HepG2 (cell line): ENCODE results near the gene ZNF503. TPM values are rescaled to one million over a fixed set of nuclear protein-coding genes. Genes with fewer than 3 reads are reported as not detected.

Experiments
- ATAC-seq: fragments of 200-7000 bp; cut with Tn5 transposase; 3 replicates; pipeline ENCODE4 v1.9.1; 2020; ENCODE audit warnings: mild to moderate bottlenecking, moderate library complexity
- BruUV-seq: library from RNA; stranded (reverse); fragments of 400-500 nt; replicated peaks from 2 replicates; lab custom pipeline; 2021; lab: Mats Ljungman, UMichigan
- CTCF ChIA-PET: fragments of 300-600 bp; formaldehyde crosslinking; extraction: SDS; loops from one replicate; lab custom pipeline; 2021; ENCODE audit warnings: low total read pairs, inconsistent platforms, low intra/inter-chr PET ratio; lab: Yijun Ruan, JAX
- POLR2A ChIA-PET: fragments of 350-600 bp; sonication (Branson Sonifier 250); formaldehyde crosslinking; loops from one replicate; lab custom pipeline; 2020; ENCODE audit warnings: antibody characterized with exemption, inconsistent platforms; lab: Yijun Ruan, JAX
- DNase-seq: peaks from one replicate; pipeline ENCODE4 v3.0.0-alpha.2; 2015; ENCODE audit warnings: low spot score
- FAIRE-seq: peaks from 3 replicates; lab custom pipeline; 2011; peaks lifted over from hg19 to GRCh38; lab: Jason Lieb, UNC
- H2AFZ ChIP-seq: one replicate; pipeline ENCODE4 v1.6.1; 2011; ENCODE audit warnings: low read length, inconsistent platforms
- H3K27ac ChIP-seq: fragments of 300-600 bp; 3 replicates; pipeline ENCODE4 v1.8.0; 2011; ENCODE audit warnings: mixed run types, mild to moderate bottlenecking, mixed read lengths, low read length, inconsistent platforms; ENCODE audit not compliant: insufficient read depth; ENCODE audit errors: extremely low read length
- H3K27me3 ChIP-seq, 2 experiments: fragments of 200-600 bp in 1 of 2; 2 replicates in 1 of 2; 3 replicates in 1 of 2; pipeline versions ENCODE4 v1.6.0 to v1.8.0; 2011; ENCODE audit warnings: low read length in 2 of 2, mild to moderate bottlenecking in 2 of 2, moderate library complexity in 2 of 2, inconsistent platforms in 1 of 2; ENCODE audit not compliant: insufficient read depth in 2 of 2, control insufficient read depth in 1 of 2
- H3K36me3 ChIP-seq, 2 experiments: fragments of 200-600 bp in 1 of 2; replicated peaks in 1 of 2; 2 replicates in 1 of 2; 3 replicates in 1 of 2; pipeline versions ENCODE4 v1.5.1 to v1.8.0; 2011; ENCODE audit warnings: low read length in 2 of 2, inconsistent platforms in 1 of 2; ENCODE audit not compliant: insufficient read depth in 2 of 2, control insufficient read depth in 1 of 2
- H3K4me1 ChIP-seq: 2 replicates; pipeline ENCODE4 v1.5.1; 2012; ENCODE audit warnings: low read length, inconsistent platforms; ENCODE audit not compliant: insufficient read depth
- H3K4me2 ChIP-seq: 2 replicates; pipeline ENCODE4 v1.6.0; 2011; ENCODE audit warnings: low read depth, low read length, inconsistent platforms
- H3K4me3 ChIP-seq, 3 experiments: fragments of 200-600 bp in 1 of 3; sonication (generic), shearing (Covaris generic) in 1 of 3; replicated peaks in 1 of 3; 2 replicates each; pipeline ENCODE4 v1.5.1; 2011 to 2016; ENCODE audit warnings: low read length in 3 of 3, inconsistent platforms in 2 of 3, low read depth in 2 of 3, mild to moderate bottlenecking in 2 of 3, control low read depth in 1 of 3, mixed read lengths in 1 of 3; ENCODE audit not compliant: insufficient read depth in 1 of 3
- H3K79me2 ChIP-seq: one replicate; pipeline ENCODE4 v1.6.1; 2011; ENCODE audit warnings: low read length, inconsistent platforms; ENCODE audit not compliant: insufficient read depth
- H3K9ac ChIP-seq: 2 replicates; pipeline ENCODE4 v1.6.0; 2011; ENCODE audit warnings: mild to moderate bottlenecking, low read depth, low read length, inconsistent platforms; ENCODE audit not compliant: insufficient read depth
- H3K9me3 ChIP-seq: 2 replicates; pipeline ENCODE4 v1.5.1; 2012; ENCODE audit warnings: mild to moderate bottlenecking, low read length
- H4K20me1 ChIP-seq: 2 replicates; pipeline ENCODE4 v1.6.0; 2011; ENCODE audit warnings: inconsistent platforms, mild to moderate bottlenecking, low read length, moderate library complexity; ENCODE audit not compliant: insufficient read depth
- HNRNPH1 ChIP-seq: fragments of 200-400 bp; formaldehyde crosslinking; optimal IDR thresholded peaks from 2 replicates; pipeline ENCODE3; 2017; ENCODE audit warnings: mild to moderate bottlenecking, low read depth, low read length
- WGBS: methylation state at CpG from one replicate; pipeline ENCODE4 v1.1.6; 2017; ENCODE audit warnings: low lambda C conversion rate; 5-methylcytosine and 5-hydroxymethylcytosine counted together
- in situ Hi-C: cut with HindIII; loops from 2 replicates; pipeline ENCODE4 v1.10.0; 2017; ENCODE audit warnings: low pct_unique_long_range_greater_than_20kb; ENCODE audit not compliant: extremely low pct_ligation_motif_present
- intact Hi-C: fragments of 100-400 bp; cut with micrococcal nuclease; formaldehyde crosslinking; loops from one replicate; pipeline ENCODE4 v1.10.0; 2022; ENCODE audit not compliant: unreplicated experiment
- polyA plus RNA-seq, 8 experiments: library from polyadenylated mRNA; depleted of rRNA in 3 of 8; stranded (reverse) in 7 of 8; unstranded in 1 of 8; fragments of >200 nt; fragmentation: Illumina TruSeq in 4 of 8; extraction: Trizol in 4 of 8; gene quantifications; 2 replicates each; pipeline versions ENCODE4 v1.2.1 to v1.2.3, GENCODE V29; 2011 to 2016; ENCODE audit warnings: low read depth in 4 of 8, missing spikeins in 1 of 8, mixed read lengths in 1 of 8; ENCODE audit not compliant: insufficient read depth in 1 of 8
- total RNA-seq, 5 experiments: library from RNA; depleted of rRNA; stranded (reverse); fragments of >200 nt; fragmentation: Illumina TruSeq; extraction: Trizol; gene quantifications; 2 replicates each; pipeline ENCODE4 v1.2.3, GENCODE V29; 2016; ENCODE audit warnings: low read depth in 1 of 5
- TF ChIP-seq, protein P1 (sequence below): sonication (generic); formaldehyde crosslinking; IDR thresholded peaks from 2 replicates; pipeline ENCODE4 v1.8.0; 2023; ENCODE audit warnings: mild to moderate bottlenecking, missing genetic modification reagents
- TF ChIP-seq, protein P2 (sequence below): sonication (generic); formaldehyde crosslinking; IDR thresholded peaks from 2 replicates; pipeline ENCODE4 v1.4.0; 2020; ENCODE audit warnings: missing genetic modification reagents

The ZNF503 gene
- total and polyA plus RNA-seq, 2 of the 13 experiments (the other 11 are each of a cell fraction or from before 2014, with no cell fraction given) = 2.7 to 8.3 TPM

DNA sequence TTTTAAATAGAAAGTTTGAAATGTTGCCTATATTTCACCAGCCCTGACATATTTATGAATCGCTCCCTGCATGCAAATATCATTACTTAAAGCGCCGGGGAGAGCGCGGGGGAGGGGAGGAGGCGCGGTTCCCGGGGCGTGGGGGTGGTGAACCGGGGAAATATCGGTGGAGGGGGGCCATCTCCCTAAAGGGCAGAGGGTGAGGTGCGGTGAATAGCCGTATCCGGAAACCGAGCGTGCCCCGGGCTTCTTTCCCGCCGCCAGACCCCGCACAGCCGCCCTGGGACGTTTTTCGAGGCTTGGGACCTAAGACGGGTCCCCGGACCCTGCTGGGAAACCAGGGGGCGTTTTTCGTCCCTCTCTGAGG is 6.9 kb upstream of the ZNF503 start:
- Histone ChIP-seq H3K79me2 (peaks cover 15% of the 10 kb centered on the region), H2AFZ (no peak overlapping the region), H3K4me2 (peak overlapping the region; percentile 73), H3K27me3 (no peaks in the 10 kb centered on the region; a peak in 1 of 5 replicates), H3K4me1 (peaks cover 20% of the 10 kb centered on the region), H4K20me1 (no peaks in the 10 kb centered on the region), H3K27ac (no peak overlapping the region), H3K9me3 (no peaks in the 10 kb centered on the region), H3K36me3 (peaks cover 0 to 5% of the 10 kb centered on the region in 2 experiments; a peak in 1 of 5 replicates), H3K9ac (0 out of 2 replicates have a peak overlapping the region, but pooled peaks have one; percentile 78), H3K4me3 (peak overlapping the region; percentile 84 to 91 (median 87); a peak in 5 of 6 replicates)
- in situ Hi-C loops (no loop called here), intact Hi-C loops (loop anchor here (5.0 to 10.0 kb wide), 3 partner anchors 196 to 1139 kb away; no protein-coding TSS in a partner anchor)
- CTCF ChIA-PET = no interaction called here
- POLR2A ChIA-PET = interaction anchor here (1.0 to 1.9 kb wide), 5 partner anchors 15 to 123 kb away, joined by 3 to 35 read pairs (median 4); partner anchors contain the start of gene LRMDA
- WGBS = 90% methylated on average over 27 of the region's 27 CpGs
- no peak for FAIRE-seq
- no peak for DNase-seq
- peak; percentile 11 for TF ChIP-seq HNRNPH1
- TF ChIP-seq, protein P1, sequence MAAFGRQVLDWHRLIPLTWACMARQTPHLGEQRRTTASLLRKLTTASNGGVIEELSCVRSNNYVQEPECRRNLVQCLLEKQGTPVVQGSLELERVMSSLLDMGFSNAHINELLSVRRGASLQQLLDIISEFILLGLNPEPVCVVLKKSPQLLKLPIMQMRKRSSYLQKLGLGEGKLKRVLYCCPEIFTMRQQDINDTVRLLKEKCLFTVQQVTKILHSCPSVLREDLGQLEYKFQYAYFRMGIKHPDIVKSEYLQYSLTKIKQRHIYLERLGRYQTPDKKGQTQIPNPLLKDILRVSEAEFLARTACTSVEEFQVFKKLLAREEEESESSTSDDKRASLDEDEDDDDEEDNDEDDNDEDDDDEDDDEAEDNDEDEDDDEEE (CRISPR knock-in tag) = no peak
- TF ChIP-seq, protein P2, sequence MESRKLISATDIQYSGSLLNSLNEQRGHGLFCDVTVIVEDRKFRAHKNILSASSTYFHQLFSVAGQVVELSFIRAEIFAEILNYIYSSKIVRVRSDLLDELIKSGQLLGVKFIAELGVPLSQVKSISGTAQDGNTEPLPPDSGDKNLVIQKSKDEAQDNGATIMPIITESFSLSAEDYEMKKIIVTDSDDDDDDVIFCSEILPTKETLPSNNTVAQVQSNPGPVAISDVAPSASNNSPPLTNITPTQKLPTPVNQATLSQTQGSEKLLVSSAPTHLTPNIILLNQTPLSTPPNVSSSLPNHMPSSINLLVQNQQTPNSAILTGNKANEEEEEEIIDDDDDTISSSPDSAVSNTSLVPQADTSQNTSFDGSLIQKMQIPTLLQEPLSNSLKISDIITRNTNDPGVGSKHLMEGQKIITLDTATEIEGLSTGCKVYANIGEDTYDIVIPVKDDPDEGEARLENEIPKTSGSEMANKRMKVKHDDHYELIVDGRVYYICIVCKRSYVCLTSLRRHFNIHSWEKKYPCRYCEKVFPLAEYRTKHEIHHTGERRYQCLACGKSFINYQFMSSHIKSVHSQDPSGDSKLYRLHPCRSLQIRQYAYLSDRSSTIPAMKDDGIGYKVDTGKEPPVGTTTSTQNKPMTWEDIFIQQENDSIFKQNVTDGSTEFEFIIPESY (CRISPR knock-in tag) = peak; percentile 26; the same call in 1 of the 2 replicates
- ATAC-seq = no peak
- BruUV-seq = no TSS peak
